GM13976 (cell line): Measurements from ENCODE around the gene CARD6.
"Not testable (repeated sequence)": the region's sequence is repeated elsewhere in the genome, so short reads cannot be mapped to it uniquely, and the experiment has no call there.

Source experiments
- DNase-seq: peaks from one replicate; pipeline ENCODE4 v3.0.0; 2012; ENCODE audit warnings: low spot score
- CTCF ChIP-seq: IDR thresholded peaks from 2 replicates; pipeline ENCODE4 v1.5.1; 2012; ENCODE audit warnings: borderline replicate concordance, mild to moderate bottlenecking; ENCODE audit not compliant: insufficient read depth; ENCODE audit errors: extremely low read depth, missing control alignments, control extremely low read depth
- in situ Hi-C: fragments of 300-500 bp; cut with MboI; formaldehyde crosslinking; loops from one replicate; pipeline ENCODE4 v1.12.0; 2022; ENCODE audit warnings: low sequenced_read_pairs, mixed read lengths, inconsistent platforms; ENCODE audit not compliant: unreplicated experiment

CARD6 gene

GRCh38 chr5:40875958-40876357, 34.8 kb downstream of the CARD6 start:
- DNase-seq = no peak
- in situ Hi-C loops = no loop called here
- TF ChIP-seq CTCF = no peak

GRCh38 chr5:40877371-40877988, 36.3 kb downstream of the CARD6 start:
- no peak for DNase-seq
- in situ Hi-C loops = no loop called here
- TF ChIP-seq CTCF = no peak

GRCh38 chr5:40879163-40879942, 38.2 kb downstream of the CARD6 start:
- in situ Hi-C loops = no loop called here
- peak; percentile 4 for TF ChIP-seq CTCF
- peak; percentile 38 for DNase-seq

GRCh38 chr5:40882291-40882690, 41.1 kb downstream of the CARD6 start:
- TF ChIP-seq CTCF = no peak
- no peak for DNase-seq
- in situ Hi-C loops = no loop called here

GRCh38 chr5:40883051-40883450, 41.9 kb downstream of the CARD6 start:
- DNase-seq, in situ Hi-C loops: not testable (repeated sequence)

GRCh38 chr5:40895440-40896425, 54.6 kb downstream of the CARD6 start:
- in situ Hi-C loops = not testable (repeated sequence)

GRCh38 chr5:40904205-40904993, 63.2 kb downstream of the CARD6 start:
- TF ChIP-seq CTCF = peak; percentile 70
- in situ Hi-C loops = no loop called here
- DNase-seq = peak; percentile 45

More at GRCh38 chr5:40895440-40896425, 54.6 kb downstream of the CARD6 start:
- not testable (repeated sequence) for DNase-seq
